GM12878 (cell line): Measurements from ENCODE around the gene AGBL1. TPM values are rescaled to one million over a fixed set of nuclear protein-coding genes. Genes with fewer than 3 reads are reported as not detected.

Experiments
- ATAC-seq: fragments of 200-7000 bp; cut with Tn5 transposase; 3 replicates; pipeline ENCODE4 v1.9.1; 2020; ENCODE audit warnings: mild to moderate bottlenecking, moderate library complexity
- BruUV-seq: library from RNA; stranded (reverse); fragments of 400-500 nt; replicated peaks from 2 replicates; lab custom pipeline; 2021; lab: Mats Ljungman, UMichigan
- CTCF ChIA-PET: fragments of 300-600 bp; sonication (Branson Sonifier 250); formaldehyde crosslinking; extraction: SDS; loops from one replicate; lab custom pipeline; 2021; ENCODE audit warnings: inconsistent platforms; lab: Yijun Ruan, JAX
- POLR2A ChIA-PET: fragments of 350-600 bp; formaldehyde crosslinking; extraction: SDS; loops from one replicate; lab custom pipeline; 2021; ENCODE audit warnings: inconsistent platforms; lab: Charles Lee
- RAD21 ChIA-PET: fragments of 300-600 bp; sonication (Branson Sonifier 250); formaldehyde crosslinking; loops from one replicate; lab custom pipeline; 2023; ENCODE audit warnings: antibody characterized with exemption; ENCODE audit not compliant: unreplicated experiment; lab: Charles Lee
- SMC1A ChIA-PET: fragments of 300-600 bp; sonication (Branson Sonifier 250); formaldehyde crosslinking; loops from one replicate; lab custom pipeline; 2023; ENCODE audit not compliant: unreplicated experiment, uncharacterized antibody; lab: Charles Lee
- DNase-seq: peaks from one replicate; pipeline ENCODE4 v3.0.0-alpha.2; 2011; ENCODE audit warnings: low read depth, low spot score
- FAIRE-seq: peaks from 3 replicates; lab custom pipeline; 2011; peaks lifted over from hg19 to GRCh38; lab: Jason Lieb, UNC
- H2AFZ ChIP-seq: 2 replicates; pipeline ENCODE4 v1.6.0; 2011; ENCODE audit warnings: low read depth, low read length, control low read depth; ENCODE audit not compliant: control insufficient read depth
- H3K27ac ChIP-seq: 2 replicates; pipeline ENCODE4 v1.5.1; 2011; ENCODE audit warnings: control low read depth; ENCODE audit not compliant: control insufficient read depth, insufficient read depth
- H3K27me3 ChIP-seq, 2 experiments: replicated peaks in 1 of 2; 2 replicates each; pipeline versions ENCODE4 v1.6.0 to v1.6.1; 2011; ENCODE audit warnings: low read length in 1 of 2; ENCODE audit not compliant: control insufficient read depth in 2 of 2, insufficient read depth in 2 of 2
- H3K36me3 ChIP-seq, 2 experiments: 2 replicates each; pipeline ENCODE4 v1.5.1; 2011; ENCODE audit warnings: low read length in 1 of 2; ENCODE audit not compliant: control insufficient read depth in 2 of 2, insufficient read depth in 2 of 2
- H3K4me1 ChIP-seq: 2 replicates; pipeline ENCODE4 v1.6.1; 2011; ENCODE audit warnings: mild to moderate bottlenecking, low read length, moderate library complexity, mixed read lengths; ENCODE audit not compliant: control insufficient read depth, insufficient read depth
- H3K4me2 ChIP-seq: 2 replicates; pipeline ENCODE4 v1.6.0; 2011; ENCODE audit warnings: control low read depth; ENCODE audit not compliant: control insufficient read depth, insufficient read depth
- H3K4me3 ChIP-seq: fragments of 200-600 bp; sonication (generic); 2 replicates; pipeline ENCODE4 v1.5.1; 2016
- H3K79me2 ChIP-seq: 2 replicates; pipeline ENCODE4 v1.6.0; 2011; ENCODE audit warnings: low read length; ENCODE audit not compliant: control insufficient read depth, insufficient read depth
- H3K9ac ChIP-seq: 2 replicates; pipeline ENCODE4 v1.8.0; 2011; ENCODE audit warnings: low read length, control low read depth, mixed read lengths; ENCODE audit not compliant: control insufficient read depth, insufficient read depth
- H3K9me3 ChIP-seq: replicated peaks from 3 replicates; pipeline ENCODE4 v1.5.1; 2011; ENCODE audit warnings: mild to moderate bottlenecking, low read length; ENCODE audit not compliant: control insufficient read depth, insufficient read depth
- H4K20me1 ChIP-seq: 2 replicates; pipeline ENCODE4 v1.6.0; 2011; ENCODE audit not compliant: control insufficient read depth, insufficient read depth
- CEBPB ChIP-seq, 2 experiments: fragments of 150-350 bp in 1 of 2; IDR thresholded peaks; 2 replicates each; pipeline ENCODE4 v1.6.1; 2012 to 2014; ENCODE audit warnings: low read depth in 2 of 2, low read length in 2 of 2, borderline replicate concordance in 1 of 2, inconsistent platforms in 1 of 2
- IKZF2 ChIP-seq, 2 experiments: fragments of 450-650 bp; IDR thresholded peaks; 2 replicates each; pipeline ENCODE4 v1.6.1; 2017; ENCODE audit warnings: mild to moderate bottlenecking in 2 of 2, moderate library complexity in 2 of 2
- MYB ChIP-seq: fragments of 150-350 bp; IDR thresholded peaks from 2 replicates; pipeline ENCODE4 v1.6.1; 2014; ENCODE audit warnings: mild to moderate bottlenecking, low read depth, low read length, borderline replicate concordance
- RFX5 ChIP-seq: IDR thresholded peaks from 2 replicates; pipeline ENCODE4 v1.6.1; 2011; ENCODE audit warnings: low read depth, low read length, improper control_type of control experiment
- SMAD5 ChIP-seq: IDR thresholded peaks from 2 replicates; pipeline ENCODE4 v1.6.1; 2016; ENCODE audit warnings: antibody characterized with exemption, low read depth
- SUZ12 ChIP-seq: fragments of 200-600 bp; sonication (generic); IDR thresholded peaks from one replicate; pipeline ENCODE4 v1.6.1; 2018; ENCODE audit warnings: antibody characterized with exemption, mild to moderate bottlenecking; ENCODE audit not compliant: unreplicated experiment
- TCF3 ChIP-seq: IDR thresholded peaks from 2 replicates; pipeline ENCODE4 v1.6.1; 2012; ENCODE audit warnings: low read depth, mild to moderate bottlenecking, low read length, borderline replicate concordance; ENCODE audit not compliant: insufficient read depth
- YY1 ChIP-seq: IDR thresholded peaks from 2 replicates; pipeline ENCODE4 v1.6.1; 2011; ENCODE audit warnings: low read depth, mild to moderate bottlenecking, low read length
- WGBS: methylation state at CpG from one replicate; pipeline ENCODE4 v1.1.6; 2016; ENCODE audit warnings: low lambda C conversion rate; ENCODE audit not compliant: insufficient replicate concordance, insufficient coverage; ENCODE audit errors: missing lambda C conversion rate; 5-methylcytosine and 5-hydroxymethylcytosine counted together
- in situ Hi-C: fragments of 300-500 bp; cut with MboI; formaldehyde crosslinking; loops from 9 replicates; pipeline ENCODE4 v1.14.3; 2018; ENCODE audit warnings: mixed read lengths
- intact Hi-C: fragments of 100-400 bp; cut with micrococcal nuclease; formaldehyde crosslinking; loops from one replicate; pipeline ENCODE4 v1.14.2; 2022; ENCODE audit not compliant: unreplicated experiment
- polyA plus RNA-seq, 11 experiments: library from polyadenylated mRNA; depleted of rRNA in 4 of 11; unstranded in 6 of 11; stranded (reverse) in 5 of 11; fragments of >200 nt; fragmentation: Nextera tagmentation in 4 of 11; fragmentation: Illumina TruSeq in 1 of 11; extraction: Ambion mirVana in 4 of 11; extraction: Trizol in 1 of 11; gene quantifications; 1 replicate in 1 of 11; 2 replicates in 10 of 11; pipeline versions ENCODE4 v1.2.1 to v1.2.3, GENCODE V29; 2011 to 2016; ENCODE audit warnings: inconsistent platforms in 2 of 11, missing spikeins in 2 of 11, low read depth in 1 of 11
- total RNA-seq, 4 experiments: library from RNA; depleted of rRNA in 3 of 4; stranded (reverse); fragments of >200 nt in 3 of 4; fragmentation: Illumina TruSeq in 1 of 4; extraction: Trizol in 1 of 4; gene quantifications; 2 replicates each; pipeline versions ENCODE4 v1.2.1 to v1.2.3, GENCODE V29; 2013 to 2021
- TF ChIP-seq, protein P1 (sequence below): fragments of 450-650 bp; formaldehyde crosslinking; IDR thresholded peaks from 2 replicates; pipeline ENCODE4 v1.4.0; 2022; ENCODE audit warnings: mild to moderate bottlenecking, moderate library complexity
- TF ChIP-seq, protein P2 (sequence below): IDR thresholded peaks from 2 replicates; pipeline ENCODE4 v1.6.1; 2012; ENCODE audit warnings: low read depth, low read length, improper control_type of control experiment
- TF ChIP-seq, protein P3 (sequence below): IDR thresholded peaks from 2 replicates; pipeline ENCODE4 v1.6.1; 2012; ENCODE audit warnings: low read length, inconsistent platforms

The AGBL1 gene
- total and polyA plus RNA-seq, 10 of the 15 experiments (the other 5 are each of a cell fraction or from before 2014, with no cell fraction given) = not detected

DNA sequence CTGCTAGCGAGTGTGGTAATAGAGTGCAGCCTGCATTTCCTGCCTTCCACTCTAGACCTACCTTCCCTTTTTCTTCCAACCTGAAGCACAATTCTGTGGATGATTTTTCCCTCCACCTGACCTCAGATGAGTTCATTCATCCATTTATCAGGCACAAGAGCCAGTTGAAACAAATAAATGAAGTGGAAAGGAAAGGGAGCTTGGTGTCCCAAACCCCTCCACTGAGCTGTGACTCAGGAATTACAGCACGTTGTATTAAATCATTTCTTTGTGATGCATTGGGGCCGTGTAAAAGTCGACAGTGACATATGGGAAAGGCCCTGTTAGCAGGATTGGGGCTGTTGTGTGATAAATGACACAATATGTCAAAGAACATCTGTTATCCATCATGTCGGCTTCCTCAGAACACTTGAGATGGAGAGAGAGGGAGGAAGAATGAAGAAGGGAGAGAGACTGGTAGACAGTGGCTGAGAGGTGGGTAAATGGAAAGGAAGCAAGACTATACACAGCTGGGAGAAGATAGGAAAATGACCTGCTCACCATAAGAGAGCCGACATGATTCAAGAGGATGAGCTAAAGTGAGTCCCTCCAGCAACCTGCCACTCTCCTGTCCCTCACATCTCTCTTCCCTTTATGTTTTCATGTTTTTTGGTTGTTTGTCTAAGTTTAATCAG is 366.0 kb downstream of the AGBL1 start:
- no peak for ATAC-seq
- Histone ChIP-seq H3K27ac (no peak overlapping the region), H4K20me1 (no peaks in the 10 kb centered on the region), H3K27me3 (no peaks in the 10 kb centered on the region), H3K36me3 (no peaks in the 10 kb centered on the region), H2AFZ (no peak overlapping the region), H3K9ac (no peak overlapping the region), H3K4me2 (no peak overlapping the region), H3K9me3 (no peaks in the 10 kb centered on the region), H3K4me3 (no peak overlapping the region), H3K4me1 (no peaks in the 10 kb centered on the region), H3K79me2 (no peaks in the 10 kb centered on the region)
- no peak for DNase-seq
- intact Hi-C loops (no loop called here), in situ Hi-C loops (no loop called here)
- ChIA-PET CTCF (no interaction called here), RAD21 (no interaction called here), POLR2A (no interaction called here), SMC1A (no interaction called here)
- TF ChIP-seq, protein P1, sequence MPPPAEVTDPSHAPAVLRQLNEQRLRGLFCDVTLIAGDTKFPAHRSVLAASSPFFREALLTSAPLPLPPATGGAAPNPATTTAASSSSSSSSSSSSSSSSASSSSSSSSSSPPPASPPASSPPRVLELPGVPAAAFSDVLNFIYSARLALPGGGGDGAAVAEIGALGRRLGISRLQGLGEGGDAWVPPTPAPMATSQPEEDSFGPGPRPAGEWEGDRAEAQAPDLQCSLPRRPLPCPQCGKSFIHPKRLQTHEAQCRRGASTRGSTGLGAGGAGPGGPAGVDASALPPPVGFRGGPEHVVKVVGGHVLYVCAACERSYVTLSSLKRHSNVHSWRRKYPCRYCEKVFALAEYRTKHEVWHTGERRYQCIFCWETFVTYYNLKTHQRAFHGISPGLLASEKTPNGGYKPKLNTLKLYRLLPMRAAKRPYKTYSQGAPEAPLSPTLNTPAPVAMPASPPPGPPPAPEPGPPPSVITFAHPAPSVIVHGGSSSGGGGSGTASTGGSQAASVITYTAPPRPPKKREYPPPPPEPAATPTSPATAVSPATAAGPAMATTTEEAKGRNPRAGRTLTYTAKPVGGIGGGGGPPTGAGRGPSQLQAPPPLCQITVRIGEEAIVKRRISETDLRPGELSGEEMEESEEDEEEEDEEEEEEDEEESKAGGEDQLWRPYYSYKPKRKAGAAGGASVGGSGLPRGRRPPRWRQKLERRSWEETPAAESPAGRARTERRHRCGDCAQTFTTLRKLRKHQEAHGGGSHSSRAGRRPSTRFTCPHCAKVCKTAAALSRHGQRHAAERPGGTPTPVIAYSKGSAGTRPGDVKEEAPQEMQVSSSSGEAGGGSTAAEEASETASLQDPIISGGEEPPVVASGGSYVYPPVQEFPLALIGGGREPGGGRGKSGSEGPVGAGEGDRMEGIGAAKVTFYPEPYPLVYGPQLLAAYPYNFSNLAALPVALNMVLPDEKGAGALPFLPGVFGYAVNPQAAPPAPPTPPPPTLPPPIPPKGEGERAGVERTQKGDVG (CRISPR knock-in tag) = no peak
- no peak for TF ChIP-seq CEBPB (IDR thresholded peaks at IDR 0.05; ENCODE audit: borderline replicate concordance in 1 of 2, low read depth in 2 of 2, low read length in 2 of 2)
- TF ChIP-seq YY1 = no peak
- no peak for TF ChIP-seq SUZ12
- TF ChIP-seq, protein P2, sequence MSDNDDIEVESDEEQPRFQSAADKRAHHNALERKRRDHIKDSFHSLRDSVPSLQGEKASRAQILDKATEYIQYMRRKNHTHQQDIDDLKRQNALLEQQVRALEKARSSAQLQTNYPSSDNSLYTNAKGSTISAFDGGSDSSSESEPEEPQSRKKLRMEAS = no peak
- TF ChIP-seq TCF3 = no peak
- TF ChIP-seq, protein P3, sequence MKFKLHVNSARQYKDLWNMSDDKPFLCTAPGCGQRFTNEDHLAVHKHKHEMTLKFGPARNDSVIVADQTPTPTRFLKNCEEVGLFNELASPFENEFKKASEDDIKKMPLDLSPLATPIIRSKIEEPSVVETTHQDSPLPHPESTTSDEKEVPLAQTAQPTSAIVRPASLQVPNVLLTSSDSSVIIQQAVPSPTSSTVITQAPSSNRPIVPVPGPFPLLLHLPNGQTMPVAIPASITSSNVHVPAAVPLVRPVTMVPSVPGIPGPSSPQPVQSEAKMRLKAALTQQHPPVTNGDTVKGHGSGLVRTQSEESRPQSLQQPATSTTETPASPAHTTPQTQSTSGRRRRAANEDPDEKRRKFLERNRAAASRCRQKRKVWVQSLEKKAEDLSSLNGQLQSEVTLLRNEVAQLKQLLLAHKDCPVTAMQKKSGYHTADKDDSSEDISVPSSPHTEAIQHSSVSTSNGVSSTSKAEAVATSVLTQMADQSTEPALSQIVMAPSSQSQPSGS = no peak
- TF ChIP-seq RFX5 = no peak
- TF ChIP-seq SMAD5 = no peak
- TF ChIP-seq MYB = no peak
- no peak for TF ChIP-seq IKZF2 (IDR thresholded peaks at IDR 0.05)
- WGBS = 1% methylated on average over 6 of the region's 6 CpGs
- no peak for FAIRE-seq
- no TSS peak for BruUV-seq
